CD4-positive, alpha-beta T cell (primary cell): Measurements from ENCODE around the gene CLDN19. TPM values are rescaled to one million over a fixed set of nuclear protein-coding genes. Genes with fewer than 3 reads are reported as not detected.
"Not testable (repeated sequence)": the region's sequence is repeated elsewhere in the genome, so short reads cannot be mapped to it uniquely, and the experiment has no call there.

ENCODE experiments used
- ATAC-seq: fragments of 200-7000 bp; cut with Tn5 transposase; one replicate; pipeline ENCODE4 v1.10.0; 2022; ENCODE audit warnings: mild to moderate bottlenecking; ENCODE audit not compliant: poor library complexity
- CTCF ChIA-PET: fragments of 350-600 bp; sonication (Branson Sonifier 250); formaldehyde crosslinking; loops from one replicate; lab custom pipeline; 2021; ENCODE audit warnings: antibody characterized with exemption, inconsistent platforms; lab: Charles Lee
- POLR2A ChIA-PET: fragments of 350-600 bp; sonication (Branson Sonifier 250); formaldehyde crosslinking; loops from one replicate; lab custom pipeline; 2021; ENCODE audit warnings: antibody characterized with exemption, inconsistent platforms; lab: Charles Lee
- DNase-seq, 14 experiments: peaks; one replicate each; pipeline ENCODE4 v3.0.0-alpha.2; 2013 to 2020; ENCODE audit warnings: mixed read lengths in 2 of 14
- H3K27ac ChIP-seq, 2 donors: one replicate each; pipeline versions ENCODE4 v1.5.1 to v1.7.0; 2013; ENCODE audit warnings: low read length in 2 of 2, low read depth in 1 of 2, mild to moderate bottlenecking in 1 of 2
- H3K27me3 ChIP-seq, 2 experiments: 1 replicate in 1 of 2; 2 replicates in 1 of 2; pipeline versions ENCODE4 v1.6.1 to v1.7.0; 2013; ENCODE audit warnings: low read length in 2 of 2, control low read depth in 1 of 2, mild to moderate bottlenecking in 1 of 2, moderate library complexity in 1 of 2; ENCODE audit not compliant: insufficient read depth in 2 of 2, control insufficient read depth in 1 of 2
- H3K36me3 ChIP-seq: one replicate; pipeline ENCODE4 v1.6.1; 2013; ENCODE audit warnings: low read length, control low read depth; ENCODE audit not compliant: insufficient read depth
- H3K4me1 ChIP-seq: one replicate; pipeline ENCODE4 v1.6.1; 2013; ENCODE audit warnings: low read length, control low read depth; ENCODE audit not compliant: insufficient read depth
- H3K4me3 ChIP-seq: one replicate; pipeline ENCODE4 v1.5.1; 2013; ENCODE audit warnings: mild to moderate bottlenecking, low read length, moderate library complexity
- H3K9me3 ChIP-seq, 2 experiments: 1 replicate in 1 of 2; 2 replicates in 1 of 2; pipeline versions ENCODE4 v1.6.1 to v1.7.0; 2013; ENCODE audit warnings: low read length in 2 of 2, mild to moderate bottlenecking in 2 of 2, control low read depth in 1 of 2, moderate library complexity in 1 of 2; ENCODE audit not compliant: control insufficient read depth in 1 of 2, insufficient read depth in 1 of 2
- H3K27ac Mint-ChIP-seq: one replicate; pipeline ENCODE4 v1.8.0; 2020; ENCODE audit warnings: mixed read lengths
- H3K27me3 Mint-ChIP-seq: one replicate; pipeline ENCODE4 v1.8.0; 2021; ENCODE audit warnings: mixed read lengths
- H3K36me3 Mint-ChIP-seq: one replicate; pipeline ENCODE4 v1.8.0; 2021; ENCODE audit warnings: low read depth, mixed read lengths
- H3K4me1 Mint-ChIP-seq: one replicate; pipeline ENCODE4 v1.8.0; 2021; ENCODE audit warnings: low read depth, mixed read lengths
- H3K4me3 Mint-ChIP-seq: one replicate; pipeline ENCODE4 v1.8.0; 2020; ENCODE audit warnings: mild to moderate bottlenecking, mixed read lengths
- H3K9me3 Mint-ChIP-seq: one replicate; pipeline ENCODE4 v1.8.0; 2020; ENCODE audit warnings: mixed read lengths
- CTCF ChIP-seq: fragments of 200-600 bp; IDR thresholded peaks from one replicate; pipeline ENCODE4 v1.8.0; 2022; ENCODE audit warnings: antibody characterized with exemption, mild to moderate bottlenecking
- intact Hi-C, 2 experiments: fragments of 100-400 bp; cut with DNase I in 1 of 2; cut with micrococcal nuclease in 1 of 2; formaldehyde crosslinking; loops; one replicate each; pipeline versions ENCODE4 v1.15.1 to v1.9.0; 2023 to 2025; cut with DNase I, micrococcal nuclease
- total RNA-seq, 174 experiments: library from RNA in 2 of 174; stranded (reverse) in 2 of 174; gene quantifications; one replicate each; pipeline ENCODE4 v1.2.3 and lab custom pipeline; 2021 to 2026

The CLDN19 gene
- total RNA-seq, 2 experiments from 2014 or later = not detected

- intact Hi-C loops = no loop called here
- peaks cover 9% of the 10 kb centered on the region for H3K36me3 ChIP-seq
- Mint-ChIP-seq H3K9me3 (no peaks in the 10 kb centered on the region), H3K27me3 (no peaks in the 10 kb centered on the region), H3K27ac (no peak overlapping the region), H3K4me1 (no peaks in the 10 kb centered on the region), H3K36me3 (peaks cover 13% of the 10 kb centered on the region), H3K4me3 (no peak overlapping the region)
- ATAC-seq (no peak), DNase-seq (no peak)
- no peaks in the 10 kb centered on the region for H3K4me1 ChIP-seq
- CTCF ChIA-PET = no interaction called here
- POLR2A ChIA-PET = no interaction called here
- H3K9me3 ChIP-seq = no peaks in the 10 kb centered on the region
- no peak for TF ChIP-seq CTCF
- H3K27me3 ChIP-seq = no peaks in the 10 kb centered on the region
- no peak overlapping the region for H3K4me3 ChIP-seq
- no peak overlapping the region for H3K27ac ChIP-seq
These were observed 18.1 kb downstream of the CLDN19 start for GRCh38 chr1:42721926-42722325.

GRCh38 chr1:42720868-42721267 is 19.2 kb downstream of the CLDN19 start:
- Histone ChIP-seq H3K27me3 (no peaks in the 10 kb centered on the region), H3K27ac (no peak overlapping the region), H3K36me3 (peaks cover 9% of the 10 kb centered on the region), H3K9me3 (peaks cover 0 to under 1% of the 10 kb centered on the region in 2 experiments), H3K4me1 (no peaks in the 10 kb centered on the region), H3K4me3 (no peak overlapping the region)
- ChIA-PET POLR2A (no interaction called here), CTCF (no interaction called here)
- H3K27me3 Mint-ChIP-seq = no peaks in the 10 kb centered on the region
- no peak overlapping the region for H3K4me3 Mint-ChIP-seq
- TF ChIP-seq CTCF = no peak
- DNase-seq (no peak), ATAC-seq (no peak)
- H3K27ac Mint-ChIP-seq = no peak overlapping the region
- H3K36me3 Mint-ChIP-seq = peaks cover 21% of the 10 kb centered on the region
- H3K9me3 Mint-ChIP-seq = no peaks in the 10 kb centered on the region
- no peaks in the 10 kb centered on the region for H3K4me1 Mint-ChIP-seq
- intact Hi-C loops = no loop called here

- H3K36me3 ChIP-seq = peaks cover 27% of the 10 kb centered on the region
- H3K4me1 ChIP-seq, ATAC-seq, H3K4me3 Mint-ChIP-seq, POLR2A ChIA-PET, H3K4me1 Mint-ChIP-seq, DNase-seq, intact Hi-C loops, H3K4me3 ChIP-seq, H3K27ac ChIP-seq, H3K27me3 Mint-ChIP-seq, H3K9me3 Mint-ChIP-seq, H3K27ac Mint-ChIP-seq, H3K27me3 ChIP-seq: not testable (repeated sequence)
- CTCF ChIA-PET = interaction anchor here (0.6 to 0.7 kb wide), 2 partner anchors 43 to 489 kb away, joined by 3 read pairs; no protein-coding TSS in a partner anchor
- H3K9me3 ChIP-seq = peaks cover 12 to 26% of the 10 kb centered on the region in 2 experiments
- peaks cover 75% of the 10 kb centered on the region for H3K36me3 Mint-ChIP-seq
These were observed 25.6 kb downstream of the CLDN19 start for GRCh38 chr1:42714441-42714840.

- Mint-ChIP-seq H3K4me1 (peaks cover 4% of the 10 kb centered on the region), H3K4me3 (no peak overlapping the region), H3K9me3 (peaks cover 6% of the 10 kb centered on the region), H3K27ac (no peak overlapping the region), H3K36me3 (peaks cover 82% of the 10 kb centered on the region), H3K27me3 (no peaks in the 10 kb centered on the region)
- Histone ChIP-seq H3K4me3 (no peak overlapping the region), H3K27me3 (no peaks in the 10 kb centered on the region), H3K27ac (no peak overlapping the region), H3K4me1 (no peaks in the 10 kb centered on the region), H3K9me3 (peaks cover 12 to 26% of the 10 kb centered on the region in 2 experiments), H3K36me3 (peaks cover 25% of the 10 kb centered on the region)
- CTCF ChIA-PET = interaction anchor here (0.7 kb wide), 1 partner anchor 24 kb away, joined by 3 read pairs; no protein-coding TSS in a partner anchor
- TF ChIP-seq CTCF = no peak
- DNase-seq (no peak), ATAC-seq (no peak)
- POLR2A ChIA-PET = no interaction called here
- intact Hi-C loops = no loop called here
These were observed 26.7 kb downstream of the CLDN19 start for GRCh38 chr1:42713293-42713692.

GRCh38 chr1:42712808-42713207 is 27.2 kb downstream of the CLDN19 start:
- H3K36me3 Mint-ChIP-seq = peaks cover 85% of the 10 kb centered on the region

More at GRCh38 chr1:42712808-42713207, 27.2 kb downstream of the CLDN19 start:
- POLR2A ChIA-PET, H3K4me1 ChIP-seq, DNase-seq, H3K9me3 Mint-ChIP-seq, H3K27ac Mint-ChIP-seq, H3K4me1 Mint-ChIP-seq, intact Hi-C loops, H3K4me3 ChIP-seq, H3K4me3 Mint-ChIP-seq, H3K27ac ChIP-seq, H3K27me3 ChIP-seq, H3K27me3 Mint-ChIP-seq, ATAC-seq: not testable (repeated sequence)
- peaks cover 21% of the 10 kb centered on the region for H3K36me3 ChIP-seq
- CTCF ChIA-PET = interaction anchor here (0.7 kb wide), 1 partner anchor 23 kb away, joined by 3 read pairs; no protein-coding TSS in a partner anchor
- H3K9me3 ChIP-seq = peaks cover 12 to 26% of the 10 kb centered on the region in 2 experiments
